Glutamatergic neuron (in vitro differentiated cells): ENCODE data around the gene TMEM108. TPM values are rescaled to one million over a fixed set of nuclear protein-coding genes. Genes with fewer than 3 reads are reported as not detected.

ENCODE experiments used
- DNase-seq: peaks from one replicate; pipeline ENCODE4 v3.0.0; 2022
- H3K27ac Mint-ChIP-seq: one replicate; pipeline ENCODE4 v1.8.0; 2020; ENCODE audit warnings: mild to moderate bottlenecking, mixed read lengths, inconsistent platforms; ENCODE audit not compliant: unreplicated experiment
- H3K27me3 Mint-ChIP-seq: one replicate; pipeline ENCODE4 v1.8.0; 2020; ENCODE audit warnings: mild to moderate bottlenecking, moderate library complexity, mixed read lengths, inconsistent platforms; ENCODE audit not compliant: unreplicated experiment
- H3K36me3 Mint-ChIP-seq: one replicate; pipeline ENCODE4 v1.8.0; 2020; ENCODE audit warnings: mild to moderate bottlenecking, mixed read lengths, inconsistent platforms; ENCODE audit not compliant: unreplicated experiment
- H3K4me1 Mint-ChIP-seq: one replicate; pipeline ENCODE4 v1.8.0; 2020; ENCODE audit warnings: mild to moderate bottlenecking, low read depth, mixed read lengths, inconsistent platforms; ENCODE audit not compliant: unreplicated experiment
- H3K4me3 Mint-ChIP-seq: one replicate; pipeline ENCODE4 v1.8.0; 2020; ENCODE audit warnings: mild to moderate bottlenecking, mixed read lengths, inconsistent platforms; ENCODE audit not compliant: unreplicated experiment
- H3K9me3 Mint-ChIP-seq: one replicate; pipeline ENCODE4 v1.8.0; 2020; ENCODE audit warnings: mild to moderate bottlenecking, moderate library complexity, mixed read lengths, inconsistent platforms; ENCODE audit not compliant: unreplicated experiment
- total RNA-seq: library from RNA; stranded (reverse); fragmentation: NEBNext Ultra II Directional; extraction: Animal tissue kit (Norgen Biotek cat#: 25700); gene quantifications from one replicate; pipeline ENCODE4 v1.2.1, GENCODE V29; 2021; ENCODE audit not compliant: unreplicated experiment
- TF ChIP-seq, protein P1 (sequence below): fragments of 200-600 bp; sonication (generic); IDR thresholded peaks from one replicate; pipeline ENCODE4 v1.5.0; 2021; ENCODE audit not compliant: partially characterized antibody, unreplicated experiment

TMEM108 gene
- total RNA-seq, 1 donor from 2014 or later: 9.0 TPM

GRCh38 chr3:133079621-133080020 lies 41.4 kb downstream of the TMEM108 start:
- Mint-ChIP-seq H3K27ac (no peak overlapping the region), H3K36me3 (no peaks in the 10 kb centered on the region), H3K27me3 (peaks cover 8% of the 10 kb centered on the region), H3K4me1 (peaks cover 19% of the 10 kb centered on the region), H3K9me3 (peaks cover 6% of the 10 kb centered on the region), H3K4me3 (no peak overlapping the region)
- TF ChIP-seq, protein P1, sequence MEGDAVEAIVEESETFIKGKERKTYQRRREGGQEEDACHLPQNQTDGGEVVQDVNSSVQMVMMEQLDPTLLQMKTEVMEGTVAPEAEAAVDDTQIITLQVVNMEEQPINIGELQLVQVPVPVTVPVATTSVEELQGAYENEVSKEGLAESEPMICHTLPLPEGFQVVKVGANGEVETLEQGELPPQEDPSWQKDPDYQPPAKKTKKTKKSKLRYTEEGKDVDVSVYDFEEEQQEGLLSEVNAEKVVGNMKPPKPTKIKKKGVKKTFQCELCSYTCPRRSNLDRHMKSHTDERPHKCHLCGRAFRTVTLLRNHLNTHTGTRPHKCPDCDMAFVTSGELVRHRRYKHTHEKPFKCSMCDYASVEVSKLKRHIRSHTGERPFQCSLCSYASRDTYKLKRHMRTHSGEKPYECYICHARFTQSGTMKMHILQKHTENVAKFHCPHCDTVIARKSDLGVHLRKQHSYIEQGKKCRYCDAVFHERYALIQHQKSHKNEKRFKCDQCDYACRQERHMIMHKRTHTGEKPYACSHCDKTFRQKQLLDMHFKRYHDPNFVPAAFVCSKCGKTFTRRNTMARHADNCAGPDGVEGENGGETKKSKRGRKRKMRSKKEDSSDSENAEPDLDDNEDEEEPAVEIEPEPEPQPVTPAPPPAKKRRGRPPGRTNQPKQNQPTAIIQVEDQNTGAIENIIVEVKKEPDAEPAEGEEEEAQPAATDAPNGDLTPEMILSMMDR: no peak
- DNase-seq: no peak

DNA sequence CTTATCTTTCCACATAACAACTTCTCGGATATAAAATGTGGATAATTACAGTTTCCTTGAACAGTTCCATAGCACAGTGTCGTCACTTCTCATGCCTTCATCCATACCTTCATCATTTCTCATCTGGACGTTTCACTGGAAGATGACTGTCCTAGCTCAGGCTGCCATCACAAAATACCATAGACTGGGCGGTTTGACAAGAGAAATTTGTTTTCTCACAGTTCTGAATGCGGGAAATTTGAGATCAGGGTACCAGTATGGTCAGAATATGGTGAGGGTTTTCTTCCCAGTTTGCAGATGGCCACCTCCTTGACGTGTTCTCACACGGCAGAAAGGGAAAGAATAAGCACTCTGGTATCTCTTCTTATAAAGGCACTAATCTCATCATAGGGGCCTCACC lies 42.8 kb downstream of the TMEM108 start:
- Mint-ChIP-seq H3K27ac (no peak overlapping the region), H3K4me1 (peaks cover 8% of the 10 kb centered on the region), H3K4me3 (no peak overlapping the region), H3K27me3 (peaks cover 4% of the 10 kb centered on the region), H3K36me3 (no peaks in the 10 kb centered on the region), H3K9me3 (peaks cover 2% of the 10 kb centered on the region)
- no peak for DNase-seq
- TF ChIP-seq, protein P1: no peak

- no peak for DNase-seq
- no peak overlapping the region for H3K27ac Mint-ChIP-seq
- peaks cover 2% of the 10 kb centered on the region for H3K9me3 Mint-ChIP-seq
- TF ChIP-seq, protein P1: no peak
- no peaks in the 10 kb centered on the region for H3K27me3 Mint-ChIP-seq
- H3K36me3 Mint-ChIP-seq: peaks cover 4% of the 10 kb centered on the region
- peaks cover 6% of the 10 kb centered on the region for H3K4me1 Mint-ChIP-seq
- no peak overlapping the region for H3K4me3 Mint-ChIP-seq
Observed at GRCh38 chr3:133083395-133083794, 45.2 kb downstream of the TMEM108 start.

GRCh38 chr3:133089906-133090485 lies 51.8 kb downstream of the TMEM108 start:
- DNase-seq: no peak
- H3K9me3 Mint-ChIP-seq: no peaks in the 10 kb centered on the region
- no peak overlapping the region for H3K4me3 Mint-ChIP-seq
- H3K27ac Mint-ChIP-seq: no peak overlapping the region
- peaks cover 4% of the 10 kb centered on the region for H3K36me3 Mint-ChIP-seq
- no peaks in the 10 kb centered on the region for H3K4me1 Mint-ChIP-seq
- H3K27me3 Mint-ChIP-seq: no peaks in the 10 kb centered on the region
- TF ChIP-seq, protein P1: no peak

DNA sequence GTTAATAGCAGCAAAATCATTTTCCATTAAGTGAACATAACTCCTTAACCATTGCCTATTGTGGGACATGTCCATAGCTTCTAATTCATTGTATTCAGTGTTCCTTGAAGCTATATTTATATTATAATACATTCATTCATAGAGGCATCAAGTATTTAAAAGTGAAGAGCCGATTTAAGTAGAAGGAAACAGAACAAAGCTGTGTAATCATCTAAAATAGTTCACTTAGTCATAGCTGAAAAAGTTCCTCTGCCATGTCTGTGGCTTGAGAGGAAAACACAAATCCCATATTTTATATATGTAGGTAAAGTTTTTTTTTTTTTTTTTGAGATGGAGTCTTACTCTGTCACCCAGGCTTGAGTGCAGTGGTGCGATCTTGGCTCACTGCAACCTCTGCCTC lies 54.5 kb downstream of the TMEM108 start:
- peaks cover 1% of the 10 kb centered on the region for H3K9me3 Mint-ChIP-seq
- no peaks in the 10 kb centered on the region for H3K27me3 Mint-ChIP-seq
- H3K27ac Mint-ChIP-seq: no peak overlapping the region
- no peaks in the 10 kb centered on the region for H3K36me3 Mint-ChIP-seq
- H3K4me1 Mint-ChIP-seq: no peaks in the 10 kb centered on the region
- TF ChIP-seq, protein P1: no peak
- no peak for DNase-seq
- no peak overlapping the region for H3K4me3 Mint-ChIP-seq
